T-helper 2 cell (primary cell): ENCODE measurements around the gene BAZ2A.
"Not testable (repeated sequence)": the region's sequence is repeated elsewhere in the genome, so short reads cannot be mapped to it uniquely, and the experiment has no call there.

Experiments used
- DNase-seq, 5 experiments: peaks; one replicate each; pipeline versions ENCODE4 v3.0.0 to v3.0.0-alpha.2; 2012 to 2022
- total RNA-seq, 2 donors: gene quantifications; one replicate each; lab custom pipeline; 2026; lab: John Stamatoyannopoulos, UW

BAZ2A gene
- 135 to 207 reads per million in 2 donors for total RNA-seq

DNA sequence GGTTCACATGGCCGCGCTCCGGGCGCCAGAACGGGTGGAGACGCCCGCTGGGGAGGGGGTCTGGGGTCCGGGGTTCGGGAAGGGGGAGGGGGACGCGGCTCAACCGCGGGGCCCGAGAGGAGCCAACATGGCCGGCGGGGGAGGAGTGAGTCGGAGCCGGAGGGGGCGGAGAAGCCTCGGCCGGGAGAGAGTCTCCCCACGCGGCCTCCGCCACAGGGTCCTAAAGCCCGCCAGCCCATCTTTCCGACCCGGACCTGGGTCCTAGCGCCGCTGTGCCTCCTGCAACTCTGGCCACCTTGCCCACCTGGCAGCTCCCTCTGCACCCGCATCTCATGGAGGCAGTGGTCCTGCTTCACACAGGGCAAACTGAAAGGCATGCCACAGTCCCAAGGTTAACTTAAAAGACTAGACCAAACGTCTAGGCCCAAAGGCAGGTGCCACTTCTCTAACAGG, at the start of gene BAZ2A:
TSS of gene BAZ2A (minus strand) at position 147 of the 453 bp plus-strand sequence. CDS start 12,796 bp downstream, outside the sequence.
- DNase-seq = peak; percentile 63 to 91 (median 77)

DNA sequence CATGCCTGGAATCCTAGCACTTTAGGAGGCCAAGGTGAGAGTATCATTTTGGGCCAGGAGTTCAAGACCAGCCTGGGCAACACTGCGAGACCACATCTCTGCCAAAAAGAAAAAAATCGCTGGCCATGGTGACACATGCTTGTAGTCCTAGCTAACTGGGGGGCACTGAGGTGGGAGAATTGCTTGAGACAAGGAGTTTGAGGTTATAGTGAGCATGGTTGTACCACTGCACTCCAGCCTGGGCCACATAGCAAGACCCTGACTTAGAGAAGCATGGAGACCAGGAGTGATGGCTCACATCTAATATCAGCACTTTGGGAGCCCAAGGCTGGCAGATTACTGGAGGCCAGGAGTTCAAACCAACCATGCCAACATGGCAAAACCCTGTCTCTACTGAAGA, 48.7 kb upstream of the BAZ2A start:
- DNase-seq = no peak

DNA sequence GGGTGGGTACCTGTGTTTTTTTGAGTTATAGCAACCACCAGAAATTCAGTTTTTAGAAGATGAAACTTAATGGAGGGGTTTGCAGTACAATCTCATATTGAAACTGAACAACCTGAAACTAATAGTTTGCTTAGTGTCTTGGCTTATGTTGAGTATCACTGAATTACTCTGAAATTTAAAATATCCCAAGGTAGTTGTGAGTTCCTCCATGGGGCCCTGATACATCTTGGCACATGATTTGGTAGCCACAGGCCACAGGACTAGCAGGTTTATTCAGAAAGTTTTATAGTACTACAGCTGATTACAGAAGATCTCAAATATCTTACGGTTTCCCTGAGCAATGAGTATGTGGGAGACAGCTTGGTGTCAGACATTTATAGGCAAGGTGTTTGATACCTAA, 47.6 kb upstream of the BAZ2A start:
- DNase-seq = peak in 1 of 5 experiments; percentile 60

DNA sequence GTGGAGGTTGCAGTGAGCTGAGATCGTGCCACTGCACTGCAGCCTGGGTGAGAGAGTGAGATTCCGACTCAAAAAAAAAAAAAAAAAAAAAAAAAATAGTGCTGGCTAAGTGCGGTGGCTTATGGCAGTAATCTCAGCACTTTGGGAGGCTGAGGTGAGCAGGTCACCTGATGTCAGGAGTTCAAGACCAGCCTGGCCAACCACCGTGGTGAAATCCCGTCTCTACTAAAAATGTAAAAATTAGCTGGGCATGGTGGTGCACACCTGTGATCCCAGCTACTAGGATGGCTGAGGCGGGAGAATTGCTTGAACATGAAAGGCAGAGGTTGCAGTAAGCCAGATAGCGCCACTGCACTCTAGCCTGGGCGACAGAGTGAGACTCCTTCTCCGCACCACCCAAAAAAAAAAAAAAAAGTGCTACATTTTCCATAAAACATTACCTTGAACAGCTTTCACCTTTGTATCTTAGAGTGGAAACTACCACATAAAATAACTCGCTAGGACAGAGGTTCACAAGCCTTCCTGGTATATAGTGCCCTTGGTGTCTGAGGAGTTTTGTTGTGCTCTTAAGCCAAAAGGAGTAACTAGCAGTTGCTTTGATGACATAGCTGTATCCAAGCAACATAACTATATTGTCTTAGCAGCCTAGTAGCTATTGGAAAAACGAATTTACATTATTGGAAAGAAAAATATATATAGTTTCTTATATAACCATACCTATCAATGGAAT, 46.9 kb upstream of the BAZ2A start:
- DNase-seq = no peak

DNA sequence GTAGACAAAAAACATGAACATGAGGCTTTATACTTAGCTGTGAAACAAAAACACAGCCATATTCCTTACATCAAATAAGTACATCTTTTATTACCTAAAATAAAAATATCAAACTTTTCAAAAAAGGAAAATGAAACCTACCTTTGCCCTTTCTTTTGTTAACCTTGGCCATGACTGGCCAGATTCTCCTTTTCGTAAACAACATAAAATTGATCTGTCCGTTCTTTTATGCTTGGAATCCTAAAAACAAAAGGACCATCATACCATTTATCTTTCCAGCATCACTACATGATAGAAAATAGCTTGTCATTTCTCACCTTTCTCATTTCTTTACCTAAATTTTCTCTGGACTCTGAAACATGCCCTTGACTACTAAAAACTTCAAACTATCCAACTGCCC, 41.5 kb upstream of the BAZ2A start:
- DNase-seq = no peak

DNA sequence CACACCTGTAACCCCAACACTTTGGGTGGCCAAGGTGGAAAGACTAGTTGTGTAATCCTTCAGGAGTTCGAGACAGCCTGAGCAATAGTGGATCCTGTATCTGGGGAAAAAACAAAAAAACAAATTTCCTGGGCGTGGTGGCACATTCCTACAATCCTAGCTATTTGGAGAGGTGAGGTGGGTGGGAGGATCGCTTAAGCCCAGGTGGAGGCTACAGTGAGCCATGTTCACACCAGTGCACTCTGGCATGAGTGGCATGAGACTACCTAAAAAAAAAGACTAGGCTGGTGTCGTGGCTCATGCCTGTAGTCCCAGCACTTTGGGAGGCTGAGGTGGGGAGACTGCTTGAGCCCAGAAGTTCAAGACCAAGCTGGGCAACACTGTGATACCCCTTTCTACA, 40.7 kb upstream of the BAZ2A start:
- no peak for DNase-seq

DNA sequence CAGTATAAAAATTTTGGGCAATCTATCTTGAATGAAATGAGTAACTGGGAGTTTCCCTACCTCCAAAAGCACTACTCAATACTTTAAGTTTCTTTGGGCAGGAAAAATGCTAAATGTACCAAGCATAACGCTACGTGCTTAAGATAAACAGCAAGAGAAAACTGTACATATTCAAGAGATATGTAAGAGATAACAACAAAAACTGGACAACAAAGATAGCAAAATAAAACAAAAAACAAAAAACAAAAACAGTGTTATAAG, 38.0 kb upstream of the BAZ2A start:
- DNase-seq = no peak

DNA sequence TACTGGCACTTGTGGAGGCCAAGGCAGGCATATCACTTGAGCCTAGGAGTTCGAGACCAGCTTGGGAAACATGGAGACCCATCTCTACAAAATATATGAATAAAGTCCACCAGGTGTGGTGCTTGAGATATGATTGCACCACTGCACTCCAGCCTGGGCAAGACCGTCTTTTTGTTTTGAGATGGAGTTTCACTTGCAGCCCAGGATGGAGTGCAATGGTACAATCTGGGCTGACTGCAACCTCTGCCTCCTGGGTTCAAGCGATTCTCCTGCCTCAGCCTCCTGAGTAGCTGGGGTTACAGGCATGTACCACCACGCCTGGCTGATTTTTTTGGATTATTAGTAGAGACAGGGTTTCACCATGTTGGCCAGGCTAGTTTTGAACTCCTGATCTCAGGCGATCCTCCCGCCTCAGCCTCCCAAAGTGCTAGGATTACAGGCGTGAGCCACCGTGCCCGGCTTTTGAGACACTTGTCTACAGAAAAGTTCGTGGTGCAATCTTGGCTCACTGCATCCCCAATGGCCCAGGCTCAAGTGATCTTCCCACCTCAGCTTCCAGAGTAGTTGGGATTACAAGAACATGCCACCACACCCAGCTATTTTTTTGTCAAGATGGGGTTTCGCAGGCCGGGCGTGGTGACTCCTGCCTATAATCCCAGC, 32.0 kb upstream of the BAZ2A start:
- no peak for DNase-seq

DNA sequence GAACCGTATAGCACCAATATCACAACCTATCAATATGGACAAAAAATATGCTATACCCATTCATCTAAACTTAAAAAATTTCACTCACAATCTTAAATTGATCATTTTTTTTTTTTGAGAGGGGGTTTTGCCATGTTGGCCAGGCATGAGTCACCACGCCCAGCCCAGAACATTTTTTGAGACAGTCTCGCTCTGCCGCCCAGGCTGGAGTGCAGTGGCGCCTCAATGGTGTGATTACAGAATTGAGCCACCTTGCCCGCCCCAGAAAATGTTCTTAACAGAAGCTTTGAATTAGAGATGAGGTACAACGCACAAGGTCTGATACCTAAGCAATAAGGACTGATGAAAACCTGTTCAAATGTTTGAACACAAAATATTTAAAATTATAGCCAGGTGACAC, 31.4 kb upstream of the BAZ2A start:
- DNase-seq = no peak

DNA sequence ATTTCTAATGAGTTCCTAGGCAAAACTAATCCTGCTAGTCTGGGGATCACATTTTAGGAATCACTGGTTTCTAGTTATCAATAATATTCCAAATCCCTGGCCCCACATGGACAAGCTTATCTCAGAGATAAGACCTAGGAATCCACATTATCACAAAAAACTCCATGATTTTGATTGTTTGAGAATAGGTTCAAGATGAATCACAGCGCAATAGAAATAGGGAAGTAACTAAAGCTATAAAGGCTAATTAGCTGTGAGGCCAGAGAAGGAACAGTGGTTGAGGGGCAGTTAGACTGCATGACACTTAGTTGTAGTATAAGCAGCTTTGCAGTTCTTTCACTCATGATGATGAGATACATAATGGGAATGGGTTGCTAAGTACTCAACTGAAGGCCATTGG, 28.8 kb upstream of the BAZ2A start:
- DNase-seq = no peak

DNA sequence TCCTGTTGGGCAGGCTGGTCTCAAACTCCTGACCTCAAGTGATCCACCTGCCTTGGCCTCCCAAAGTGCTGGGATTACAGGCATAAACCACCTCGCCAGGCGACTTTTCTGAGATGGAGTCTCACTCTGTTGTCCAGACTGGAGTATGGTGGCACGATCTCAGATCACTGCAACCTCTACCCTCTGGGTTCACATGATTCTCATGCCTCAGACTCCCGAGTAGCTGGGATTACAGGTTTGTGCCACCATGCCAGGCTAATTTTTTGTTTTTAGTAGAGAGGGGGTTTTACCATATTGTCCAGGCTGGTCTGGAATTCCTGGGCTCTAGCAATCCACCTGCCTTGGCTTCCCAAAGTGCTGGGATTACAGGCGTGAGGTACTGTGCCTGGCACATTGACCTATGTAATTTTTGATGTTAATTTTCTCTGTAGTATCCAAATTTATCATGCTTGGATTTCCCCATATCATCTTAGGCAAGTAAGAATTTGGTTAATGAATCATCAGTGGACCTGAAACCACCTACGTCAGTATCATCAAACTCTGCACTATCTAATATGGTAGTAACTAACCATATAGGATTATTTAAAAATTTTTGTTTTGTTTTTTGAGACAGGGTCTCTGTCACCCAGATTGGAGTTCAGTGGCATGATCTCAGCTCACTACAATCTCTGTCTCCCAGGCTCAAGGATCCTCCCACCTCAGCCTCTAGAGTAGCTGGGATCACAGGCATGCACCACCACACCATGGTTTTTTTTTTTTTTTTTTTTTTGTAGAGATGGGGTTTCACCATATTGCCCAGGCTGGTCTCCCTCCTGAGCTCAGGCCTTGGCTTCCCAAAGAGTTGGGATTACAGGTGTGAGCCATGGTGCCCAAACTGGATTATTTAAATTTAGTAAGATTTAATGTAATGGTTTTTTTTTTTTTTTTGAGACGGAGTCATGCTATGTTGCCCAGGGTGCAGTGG, 27.6 kb upstream of the BAZ2A start:
- peak in 1 of 5 experiments; percentile 35 for DNase-seq

DNA sequence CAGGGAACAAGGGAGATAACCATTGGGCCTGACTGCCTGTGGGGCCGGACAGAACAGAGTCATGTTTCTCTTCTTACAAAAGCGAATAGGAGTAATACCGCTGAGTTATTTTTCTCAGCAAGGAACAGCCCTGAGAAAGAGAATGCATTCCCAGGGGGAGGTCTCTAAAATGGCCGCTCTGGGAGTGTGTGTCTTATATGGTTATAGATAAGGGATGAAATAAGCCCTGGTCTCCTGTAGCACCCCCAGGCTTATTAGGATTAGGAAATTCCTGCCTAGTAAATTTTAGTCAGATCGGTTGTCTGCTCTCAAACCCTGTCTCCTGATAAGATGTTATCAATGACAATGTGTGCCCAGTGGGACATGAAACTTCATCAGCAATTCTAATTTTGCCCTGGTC, 23.7 kb upstream of the BAZ2A start:
- not testable (repeated sequence) for DNase-seq

DNA sequence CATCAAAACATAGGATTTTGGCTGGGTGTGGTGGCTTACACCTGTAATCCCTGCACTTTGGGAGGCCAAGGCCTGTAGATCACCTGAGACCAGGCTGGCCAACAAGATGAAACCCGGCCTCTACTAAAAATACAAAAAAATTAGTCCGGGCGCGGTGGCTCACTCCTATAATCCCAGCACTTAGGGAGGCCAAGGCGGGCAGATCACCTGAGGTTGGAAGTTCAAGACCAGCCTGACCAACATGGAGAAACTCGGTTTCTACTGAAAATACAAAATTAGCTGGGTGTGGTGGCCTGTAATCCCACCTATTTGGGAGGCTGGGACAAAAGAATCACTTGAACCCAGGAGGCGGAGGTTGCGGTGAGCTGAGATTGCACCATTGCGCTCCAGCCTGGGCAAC, 17.9 kb upstream of the BAZ2A start:
- DNase-seq = not testable (repeated sequence)

DNA sequence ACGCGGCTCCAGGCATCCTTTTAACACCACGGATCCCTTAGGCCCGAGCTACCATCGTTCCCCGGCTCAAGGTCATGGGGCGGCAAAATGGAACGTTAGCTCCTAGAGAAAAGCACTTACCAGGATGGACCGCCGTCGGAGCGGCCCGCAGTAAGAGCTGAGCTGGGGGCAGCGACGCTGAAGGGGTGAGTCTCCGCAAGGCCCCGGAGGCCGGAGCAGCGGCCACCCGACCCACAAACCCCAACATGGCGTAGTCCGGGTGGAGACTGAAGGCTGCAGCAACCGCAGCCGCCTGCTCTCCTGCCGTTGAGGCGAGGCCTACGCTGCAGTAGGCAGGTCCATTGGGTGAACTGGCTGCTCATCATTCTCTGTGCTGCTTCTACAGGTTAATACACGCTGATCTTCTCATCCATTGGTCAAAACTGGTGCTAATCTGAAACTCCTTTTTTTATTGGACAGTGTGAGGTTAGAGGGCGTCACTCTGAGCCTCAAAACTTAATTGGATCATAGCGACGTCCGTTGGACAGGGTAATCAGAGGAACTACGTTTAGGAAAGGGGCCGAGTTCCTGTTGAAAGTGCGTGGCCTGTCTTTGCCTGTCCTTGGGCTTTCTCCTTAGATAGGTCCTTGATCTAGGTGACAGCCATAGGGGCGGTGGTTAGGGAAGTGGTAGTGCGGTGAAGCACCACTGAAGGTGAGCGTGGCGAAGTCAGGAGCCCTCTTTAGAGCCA, 15.8 kb upstream of the BAZ2A start, which contains the start of gene ATP5F1B:
TSS of gene ATP5F1B (minus strand) at position 268 of the 730 bp plus-strand sequence. CDS start at position 247, 21 bp downstream.
- DNase-seq = peak; percentile 65 to 100 (median 87)

DNA sequence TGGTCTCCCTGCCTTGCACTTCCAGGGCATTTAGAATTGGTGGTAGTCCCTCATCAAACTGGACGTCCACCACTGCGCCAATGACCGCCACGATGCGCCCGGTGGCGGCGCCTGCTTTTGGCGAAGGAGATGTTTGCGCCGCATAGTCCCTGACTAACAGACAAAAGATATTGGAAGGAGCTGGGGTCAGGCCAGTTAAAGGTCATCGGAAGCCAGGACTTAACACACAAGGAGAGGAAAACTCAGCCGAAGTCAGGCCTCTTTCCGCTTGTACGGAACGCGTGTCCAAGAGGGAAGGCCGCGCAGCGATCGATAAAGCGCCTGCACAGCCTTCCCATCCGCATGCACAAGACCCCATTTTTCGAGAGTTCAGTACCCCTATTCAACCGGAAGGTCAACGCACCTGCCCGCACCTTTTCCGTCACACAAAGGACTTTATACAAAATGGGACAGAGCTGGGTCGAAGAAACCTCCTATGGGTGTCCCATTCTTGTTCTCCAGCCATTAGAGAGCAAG, 15.1 kb upstream of the BAZ2A start:
- no peak for DNase-seq

DNA sequence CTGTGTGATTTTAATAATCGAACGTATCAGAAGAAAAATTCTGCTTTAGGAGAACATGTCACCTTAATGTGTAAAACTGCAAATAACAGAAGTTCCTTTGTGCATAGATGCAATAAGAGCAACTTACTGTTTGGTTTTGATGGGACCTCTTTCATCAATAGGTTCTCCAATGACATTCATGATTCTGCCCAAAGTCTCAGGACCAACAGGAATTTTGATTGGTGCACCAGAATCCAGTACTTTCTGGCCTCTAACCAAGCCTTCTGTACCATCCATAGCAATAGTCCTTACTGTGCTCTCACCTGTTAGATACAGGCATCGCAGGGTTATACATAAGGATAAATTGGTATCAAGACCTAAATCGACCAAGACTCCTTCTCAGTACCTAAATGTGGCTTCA, 14.5 kb upstream of the BAZ2A start:
- no peak for DNase-seq

DNA sequence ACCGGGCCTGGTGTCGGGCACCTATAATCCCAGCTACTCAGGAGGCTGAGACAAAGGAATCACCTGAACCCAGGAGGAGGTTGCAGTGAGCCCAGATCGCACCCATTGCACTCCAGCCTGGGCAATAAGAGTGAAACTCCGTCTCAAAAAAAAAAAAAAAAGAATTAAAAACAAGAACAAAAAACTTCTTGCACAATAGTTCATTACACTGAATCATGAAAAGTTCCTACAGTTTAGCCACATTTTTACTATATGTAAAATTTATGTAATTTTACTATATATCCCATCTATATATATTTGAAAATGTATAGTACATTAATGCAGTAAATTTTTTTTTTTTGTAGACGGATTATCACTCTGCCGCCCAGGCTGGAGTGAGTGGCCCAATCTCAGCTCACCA, 11.1 kb upstream of the BAZ2A start:
- DNase-seq = no peak

DNA sequence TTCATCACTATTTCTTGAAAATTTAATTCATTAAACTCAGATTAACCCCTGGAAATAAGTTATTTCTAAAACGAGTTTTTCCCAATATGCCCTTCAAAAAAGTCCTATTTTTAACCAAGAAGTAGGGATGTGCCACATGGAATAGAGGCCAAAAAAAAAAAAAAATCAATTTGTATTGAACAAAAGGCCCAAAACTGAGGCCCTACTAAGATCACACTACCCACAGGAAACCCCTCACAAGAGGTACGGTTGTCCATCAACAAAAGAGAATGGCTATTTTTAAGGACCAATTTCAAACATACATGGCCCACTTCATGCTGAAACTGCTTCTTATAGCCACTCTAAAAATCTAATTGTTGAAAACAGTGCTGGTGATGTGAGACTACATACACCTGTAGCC, 7.5 kb upstream of the BAZ2A start:
- DNase-seq = no peak

DNA sequence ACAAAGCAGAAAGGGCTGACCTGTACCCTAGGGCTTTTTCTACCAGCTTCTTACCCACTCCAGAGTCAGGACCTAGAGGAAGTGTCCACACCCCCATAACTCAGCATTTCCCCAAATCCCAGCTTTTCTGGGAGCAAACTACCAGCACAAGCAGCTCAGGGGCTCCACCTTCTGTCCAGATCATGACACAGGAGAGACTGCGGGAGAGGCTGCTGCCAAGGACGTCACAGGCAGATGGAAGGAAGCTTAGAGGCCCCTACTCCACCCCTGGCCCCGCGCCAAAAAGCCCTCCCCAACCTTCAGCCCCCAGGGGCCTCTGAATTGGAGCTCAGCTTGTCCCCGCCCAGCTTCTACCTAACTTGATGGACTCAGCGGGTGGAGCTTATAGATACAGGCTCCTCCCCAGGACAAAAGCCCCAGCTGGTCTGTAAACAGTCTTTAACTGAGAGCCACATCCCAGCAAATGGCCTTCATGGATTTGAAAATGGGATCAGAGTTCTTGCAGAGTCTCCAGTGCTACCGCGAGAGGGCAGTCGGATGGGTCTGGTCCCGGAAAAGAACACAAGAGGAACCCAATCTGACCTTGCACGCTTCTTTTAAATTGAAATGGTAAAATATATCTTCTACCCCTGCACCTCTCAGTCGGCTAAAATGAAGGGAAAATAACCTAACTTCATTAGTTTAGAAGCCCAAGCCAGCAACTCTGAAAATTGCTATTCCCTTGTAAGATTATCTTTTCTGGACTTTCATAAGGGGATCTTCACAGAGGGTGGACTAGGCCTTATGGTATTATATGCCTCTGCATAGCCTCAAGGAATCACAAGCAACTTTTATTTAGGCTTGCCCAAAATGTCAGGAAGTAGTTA, 6.8 kb upstream of the BAZ2A start:
- peak; percentile 76 to 97 (median 96) for DNase-seq

DNA sequence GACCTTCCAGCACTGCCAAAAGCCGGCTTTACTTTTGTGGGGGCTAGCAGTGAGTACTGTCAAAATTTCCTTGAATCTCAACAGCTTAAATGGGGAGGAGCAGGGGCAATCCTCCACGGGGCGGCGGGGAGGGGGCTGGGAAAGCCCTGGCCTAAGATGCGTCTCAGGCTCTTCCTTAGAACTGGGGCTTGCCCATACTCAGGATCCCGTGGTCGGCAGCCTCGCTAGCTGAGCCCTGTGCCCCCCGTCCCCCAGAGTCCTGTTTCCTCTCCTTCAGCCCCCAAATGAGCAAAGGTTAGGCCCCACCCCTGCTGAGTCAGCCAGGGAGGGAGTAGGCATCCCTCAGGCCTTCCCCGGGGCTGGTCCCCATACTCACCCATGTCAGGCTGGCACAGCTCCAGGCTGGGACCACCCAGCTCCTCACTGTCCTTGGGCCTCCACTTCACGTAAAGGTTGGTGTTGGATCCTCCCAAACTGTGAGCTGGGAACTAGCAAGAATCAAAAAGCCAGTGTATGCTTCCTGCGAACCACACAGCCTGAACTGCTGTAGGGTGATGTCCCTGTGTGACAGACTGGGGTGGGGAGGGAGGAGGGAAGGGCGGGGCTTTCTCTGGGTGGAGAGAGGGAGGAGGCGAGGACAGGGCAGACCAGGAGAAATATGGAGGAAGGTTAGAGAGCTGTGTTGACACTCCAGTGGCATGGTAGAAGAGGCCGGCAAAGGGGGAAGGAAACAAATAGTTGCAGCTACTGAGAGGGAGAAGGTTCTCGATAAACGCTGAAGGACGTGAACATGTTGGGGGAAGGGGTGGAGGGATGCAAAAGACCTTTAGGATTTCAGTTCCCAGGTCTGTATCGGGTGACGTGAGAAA, 5.9 kb upstream of the BAZ2A start:
- DNase-seq = peak; percentile 62 to 90 (median 79)
